ENCODE results near the gene NDST3.
"Not testable (repeated sequence)": the region's sequence is repeated elsewhere in the genome, so short reads cannot be mapped to it uniquely, and the experiment has no call there.

Gene NDST3

DNA sequence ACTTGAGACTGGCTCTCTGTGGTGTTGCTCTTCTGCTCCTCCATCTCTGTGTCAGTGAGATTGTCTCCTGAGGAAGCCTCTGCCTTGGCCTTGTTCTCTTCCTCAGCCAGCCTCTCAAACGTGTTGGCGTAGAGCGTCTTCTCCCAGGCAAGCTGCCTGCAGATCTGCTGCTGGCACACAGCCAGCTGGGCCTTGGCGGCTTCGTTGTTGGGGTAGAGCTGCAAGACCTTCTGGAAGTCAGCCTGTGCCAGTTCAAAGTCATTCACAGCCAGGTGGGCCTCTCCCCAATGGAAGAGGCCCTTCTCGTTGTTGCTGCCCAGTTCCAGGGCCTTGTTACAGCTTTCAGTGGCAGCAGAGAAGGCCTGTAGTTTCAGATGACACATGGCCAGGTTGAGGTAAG, 159.1 kb downstream of the NDST3 start:
- DNase-seq = no peak

DNA sequence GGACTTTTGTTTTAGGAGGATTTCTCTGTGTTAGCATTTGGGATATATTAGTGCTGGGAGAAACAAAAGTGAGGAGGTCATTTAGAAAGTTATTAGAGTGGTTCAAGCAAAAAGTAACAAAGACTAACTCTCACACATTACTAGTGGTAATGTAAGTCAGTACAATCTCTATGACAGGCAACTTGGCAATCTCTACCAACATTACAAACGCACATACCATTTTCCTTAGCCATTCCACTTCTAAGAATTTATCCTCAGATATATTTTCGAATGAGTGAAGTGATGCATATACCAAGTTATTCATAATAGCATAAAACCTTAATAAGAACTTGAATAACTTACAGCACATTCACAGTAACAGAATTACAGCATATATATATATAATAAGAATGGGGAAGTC, 172.3 kb downstream of the NDST3 start:
- DNase-seq = no peak

DNA sequence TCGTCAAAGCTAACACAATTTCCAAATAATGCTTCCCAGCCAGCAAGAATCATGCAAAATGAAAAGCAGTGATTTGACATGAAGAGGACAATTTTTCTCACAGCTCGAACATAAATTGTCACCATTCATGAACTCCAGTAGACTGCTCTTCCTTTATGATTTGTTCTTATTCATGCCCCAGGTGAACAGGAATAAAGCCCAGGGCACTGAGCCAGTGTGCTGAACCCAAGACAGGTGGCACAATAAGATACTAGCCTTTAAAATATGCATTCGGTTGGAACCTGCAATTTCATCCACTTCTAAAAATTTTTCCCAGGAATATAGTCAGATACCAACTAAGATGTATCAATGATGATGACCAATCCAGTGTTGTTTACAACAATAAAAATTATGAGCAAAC, 178.8 kb downstream of the NDST3 start:
- no peak for DNase-seq

DNA sequence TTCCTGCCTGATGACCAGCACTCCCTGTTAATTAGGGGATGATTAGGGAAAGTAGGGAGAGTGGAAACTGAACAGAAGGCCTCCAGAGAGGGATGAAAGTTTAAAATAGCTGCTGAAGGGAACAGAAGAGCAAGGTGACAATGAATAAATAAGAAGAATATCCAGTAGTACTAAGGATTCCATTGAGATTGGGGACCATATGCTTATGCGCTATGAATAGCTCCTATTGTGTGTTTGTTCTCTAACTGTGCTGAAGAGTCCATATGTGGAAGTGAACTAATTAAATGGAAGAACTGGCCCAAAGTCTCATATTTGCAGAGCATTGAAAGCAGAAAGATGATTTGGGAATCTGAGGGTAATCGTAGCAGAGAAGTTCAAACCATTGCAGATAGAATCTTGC, 181.5 kb downstream of the NDST3 start:
- DNase-seq = no peak

DNA sequence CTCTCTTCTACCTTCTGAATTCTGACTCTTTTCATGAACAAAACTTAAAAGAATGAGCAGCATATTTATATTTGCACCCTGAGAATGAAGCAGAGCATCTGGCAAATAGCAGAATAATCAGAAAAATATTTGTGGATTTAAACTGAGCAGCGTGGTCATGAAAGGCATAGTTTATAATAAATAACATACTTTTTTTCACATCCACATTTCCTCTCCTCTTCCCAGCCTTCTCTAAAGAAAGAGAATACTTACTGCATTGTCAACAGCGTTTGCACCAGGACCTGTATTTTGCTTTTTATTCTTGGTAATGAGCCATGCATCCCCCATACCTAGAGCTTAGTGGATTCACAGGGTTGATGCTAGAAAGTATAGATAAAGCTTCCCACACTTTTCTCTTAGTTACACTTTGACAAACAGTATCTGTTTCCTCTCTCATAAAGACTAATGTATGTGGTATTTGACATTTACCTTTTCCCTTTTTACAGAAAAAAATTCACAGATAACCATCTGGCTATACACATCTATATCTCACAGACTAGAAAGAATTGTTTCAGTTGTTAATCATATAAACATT, 187.0 kb downstream of the NDST3 start:
- DNase-seq = no peak

DNA sequence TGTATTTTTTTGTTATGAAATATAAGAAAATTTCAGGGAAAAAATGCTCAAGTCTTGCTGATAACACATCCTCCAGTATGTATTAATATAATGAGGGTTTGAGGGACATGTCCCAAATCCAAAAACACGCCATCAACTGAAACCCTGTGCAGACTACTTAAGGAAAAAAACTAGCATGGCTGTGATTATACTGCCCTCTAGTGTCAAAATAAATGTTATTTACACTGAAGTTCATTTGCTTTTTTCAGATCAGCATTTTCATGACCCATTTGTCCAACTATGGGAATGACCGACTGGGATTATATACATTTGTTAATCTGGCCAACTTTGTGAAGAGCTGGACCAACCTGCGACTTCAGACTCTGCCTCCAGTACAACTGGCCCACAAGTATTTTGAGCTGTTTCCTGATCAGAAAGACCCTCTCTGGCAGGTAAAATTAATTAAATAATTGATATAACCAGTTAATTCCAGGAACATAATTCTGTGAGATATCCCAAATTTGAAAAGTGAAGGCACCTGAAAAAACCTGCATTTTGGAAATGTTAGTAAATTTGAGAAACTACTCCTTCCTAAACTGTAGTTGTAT, 190.1 kb downstream of the NDST3 start:
- DNase-seq = no peak

DNA sequence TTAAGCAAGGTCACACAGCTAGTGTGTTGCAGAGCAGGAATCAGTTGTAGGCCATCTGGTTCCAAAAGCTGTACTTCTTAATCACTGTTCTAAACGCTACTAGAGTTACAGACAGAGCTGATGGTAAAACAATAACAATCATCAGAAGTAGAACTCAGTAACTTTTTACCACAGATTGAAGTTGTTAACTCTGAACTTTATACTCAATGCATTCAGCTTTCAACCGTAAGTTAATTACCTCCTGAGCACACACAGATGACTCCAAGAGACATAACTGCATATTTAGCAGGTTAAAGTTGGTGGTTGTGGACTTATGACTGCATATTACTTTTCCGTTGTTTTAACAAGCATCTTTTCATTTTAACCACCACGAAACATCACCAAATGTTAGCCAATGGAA, 191.2 kb downstream of the NDST3 start:
- DNase-seq = no peak

DNA sequence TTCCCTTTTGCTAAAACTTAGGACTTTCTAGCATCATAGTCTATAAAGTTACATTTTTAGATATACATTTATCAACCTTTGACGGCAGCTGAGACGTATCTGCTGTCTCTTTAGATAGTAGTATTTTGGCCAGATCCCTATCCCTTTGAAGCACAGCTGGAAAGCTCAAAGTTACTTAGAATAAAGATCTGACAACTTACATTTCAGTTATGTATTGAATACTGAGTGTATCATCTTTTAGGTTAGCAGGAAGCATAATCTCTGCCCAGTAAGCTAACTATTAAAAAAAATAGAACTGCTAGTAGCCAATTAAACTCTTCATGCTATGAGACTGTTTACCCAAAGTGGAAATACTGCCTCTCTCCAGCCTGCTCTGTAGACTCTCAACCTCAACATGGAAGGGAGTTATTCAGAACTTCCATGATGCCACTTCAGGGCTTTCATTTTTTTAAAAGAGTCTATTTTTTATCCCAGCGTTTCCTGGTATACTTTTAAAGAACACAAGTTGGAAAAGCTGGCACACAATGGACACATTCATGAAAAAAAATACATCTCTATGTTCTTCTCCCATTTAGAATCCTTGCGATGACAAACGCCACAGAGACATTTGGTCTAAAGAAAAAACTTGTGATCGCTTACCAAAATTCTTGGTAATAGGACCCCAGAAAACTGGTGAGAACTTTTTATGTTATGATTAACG, 192.2 kb downstream of the NDST3 start:
- no peak for DNase-seq

DNA sequence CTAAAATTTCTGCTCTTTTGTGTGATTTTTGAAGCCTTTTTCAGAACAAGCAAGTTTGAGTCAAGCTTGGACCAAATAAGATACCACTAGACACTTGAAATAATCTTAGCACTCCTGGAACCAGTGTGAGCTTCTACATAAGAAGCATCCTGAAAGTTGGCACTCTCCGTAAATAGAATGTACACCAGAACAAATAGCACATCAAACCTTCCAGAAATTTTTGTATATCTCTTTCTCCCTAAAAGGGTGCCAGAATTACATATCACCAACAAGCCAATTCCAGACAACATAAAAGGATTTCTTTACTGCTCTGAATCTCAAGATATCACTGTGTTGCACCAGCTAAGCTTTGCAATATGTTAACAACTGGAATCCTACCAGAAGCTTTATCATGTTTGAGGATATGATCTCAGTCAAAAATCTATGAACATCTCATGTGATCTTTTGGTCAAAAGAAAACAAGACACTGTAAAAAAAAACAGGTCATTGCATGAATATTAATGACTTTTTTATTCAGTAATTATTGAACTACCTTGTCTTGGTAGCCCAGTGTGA, 201.4 kb downstream of the NDST3 start:
- DNase-seq = no peak

DNA sequence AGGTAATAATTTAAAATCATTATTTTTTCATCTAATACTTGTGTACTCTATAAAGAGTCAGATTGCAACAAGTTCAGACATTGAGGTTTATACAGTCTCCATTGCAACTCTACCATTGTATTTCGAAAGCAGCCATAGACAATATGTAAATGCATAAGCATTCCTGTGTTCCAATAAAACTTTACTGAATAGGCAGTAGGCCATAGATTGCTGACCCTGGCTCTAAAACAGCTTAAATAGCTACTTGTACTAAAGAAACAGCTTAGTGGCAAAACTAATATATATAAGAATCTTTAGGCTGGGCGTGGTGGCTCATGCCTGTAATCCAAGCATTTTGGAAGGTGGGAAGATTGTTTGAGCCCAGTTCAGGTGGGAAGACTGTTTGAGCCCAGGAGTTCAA, 203.2 kb downstream of the NDST3 start:
- DNase-seq = no peak

DNA sequence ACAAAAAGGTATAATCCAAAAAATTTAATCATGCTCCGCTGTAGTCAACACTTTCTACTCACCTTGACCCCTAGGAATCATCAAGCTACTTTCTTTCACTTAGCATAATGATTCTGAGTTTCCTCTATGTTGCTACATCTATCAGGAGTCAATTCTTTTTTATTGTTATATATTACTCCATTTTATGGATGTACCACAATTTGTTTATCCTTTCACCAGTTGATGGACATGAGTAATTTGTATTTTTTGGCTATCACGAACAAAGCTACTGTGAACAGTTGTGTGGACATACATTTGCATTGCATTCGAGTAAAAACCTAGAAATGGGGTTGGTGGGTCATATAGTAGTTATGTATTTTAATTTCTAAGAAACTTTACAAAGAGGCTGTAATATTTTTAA, 215.6 kb downstream of the NDST3 start:
- no peak for DNase-seq

DNA sequence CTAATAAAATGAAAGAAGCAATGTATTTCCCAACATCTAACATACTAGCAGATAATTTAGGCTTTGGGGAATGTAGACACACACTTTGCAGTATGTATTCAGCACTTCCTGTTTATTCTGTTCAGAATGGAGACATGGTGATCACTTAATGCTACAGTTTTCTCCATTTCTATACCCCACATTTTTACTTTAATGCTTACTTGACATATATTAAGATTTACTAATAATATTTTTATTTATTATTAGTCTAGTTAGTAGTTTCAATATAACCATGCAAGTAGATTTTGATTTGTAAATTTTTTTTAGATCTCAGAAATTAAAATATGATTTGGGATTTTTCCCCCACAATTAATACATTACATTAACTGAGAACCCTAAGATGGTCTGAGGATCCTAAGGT, 220.1 kb downstream of the NDST3 start:
- no peak for DNase-seq

DNA sequence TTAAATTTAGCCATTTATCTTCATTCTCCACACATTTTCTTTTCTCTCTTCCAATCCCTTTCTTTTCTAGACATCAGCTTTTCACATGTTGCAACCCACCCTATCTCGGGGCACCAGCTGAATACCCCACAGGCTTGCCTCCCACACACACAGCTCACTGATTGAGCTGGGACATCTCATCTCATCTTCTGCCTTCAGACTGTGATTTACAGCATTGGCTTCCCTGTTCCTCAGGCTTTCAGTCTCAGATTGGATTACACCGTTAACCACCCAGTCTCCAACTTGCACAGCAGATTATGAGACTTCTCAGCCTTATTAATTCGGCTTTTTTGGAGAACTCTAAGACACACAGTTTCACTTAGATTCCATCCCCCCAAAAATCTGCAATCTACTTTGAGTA, 224.8 kb downstream of the NDST3 start:
- no peak for DNase-seq

DNA sequence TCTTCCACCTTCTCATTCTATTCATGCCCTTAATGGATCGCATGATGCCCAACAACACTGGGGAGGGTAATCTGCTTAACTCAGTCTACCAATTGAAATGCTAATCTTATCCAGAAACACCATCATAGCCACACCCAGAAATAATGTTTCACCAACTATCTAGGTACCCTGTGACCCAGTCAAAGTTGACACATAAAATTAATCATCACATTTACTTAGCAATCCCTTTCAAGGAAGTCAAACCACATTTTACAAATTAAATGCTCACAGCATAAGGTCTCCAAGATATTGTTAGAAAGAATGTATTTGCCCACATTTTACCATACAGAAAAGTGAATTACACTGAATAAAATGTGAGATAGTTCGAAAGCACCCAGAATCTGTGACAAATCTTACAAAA, 226.0 kb downstream of the NDST3 start:
- DNase-seq = no peak

DNA sequence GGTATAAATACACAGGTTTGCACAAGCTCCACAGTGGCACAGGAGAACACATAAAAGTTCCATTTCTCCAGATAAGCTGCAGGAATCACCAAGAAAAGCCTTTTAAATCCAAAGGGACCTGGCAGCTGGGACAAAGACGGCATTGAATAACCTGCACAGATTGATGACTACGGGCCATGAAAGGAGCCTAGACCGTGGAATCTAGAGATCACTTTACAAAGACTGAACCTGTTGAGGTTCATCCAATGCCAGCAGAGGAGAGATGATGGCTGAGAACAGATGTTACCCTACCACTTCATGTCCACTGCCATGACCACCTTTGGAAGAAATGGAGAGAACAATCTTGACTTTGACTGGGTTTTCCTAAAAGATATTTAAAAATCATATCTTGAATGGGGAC, 229.8 kb downstream of the NDST3 start:
- no peak for DNase-seq

DNA sequence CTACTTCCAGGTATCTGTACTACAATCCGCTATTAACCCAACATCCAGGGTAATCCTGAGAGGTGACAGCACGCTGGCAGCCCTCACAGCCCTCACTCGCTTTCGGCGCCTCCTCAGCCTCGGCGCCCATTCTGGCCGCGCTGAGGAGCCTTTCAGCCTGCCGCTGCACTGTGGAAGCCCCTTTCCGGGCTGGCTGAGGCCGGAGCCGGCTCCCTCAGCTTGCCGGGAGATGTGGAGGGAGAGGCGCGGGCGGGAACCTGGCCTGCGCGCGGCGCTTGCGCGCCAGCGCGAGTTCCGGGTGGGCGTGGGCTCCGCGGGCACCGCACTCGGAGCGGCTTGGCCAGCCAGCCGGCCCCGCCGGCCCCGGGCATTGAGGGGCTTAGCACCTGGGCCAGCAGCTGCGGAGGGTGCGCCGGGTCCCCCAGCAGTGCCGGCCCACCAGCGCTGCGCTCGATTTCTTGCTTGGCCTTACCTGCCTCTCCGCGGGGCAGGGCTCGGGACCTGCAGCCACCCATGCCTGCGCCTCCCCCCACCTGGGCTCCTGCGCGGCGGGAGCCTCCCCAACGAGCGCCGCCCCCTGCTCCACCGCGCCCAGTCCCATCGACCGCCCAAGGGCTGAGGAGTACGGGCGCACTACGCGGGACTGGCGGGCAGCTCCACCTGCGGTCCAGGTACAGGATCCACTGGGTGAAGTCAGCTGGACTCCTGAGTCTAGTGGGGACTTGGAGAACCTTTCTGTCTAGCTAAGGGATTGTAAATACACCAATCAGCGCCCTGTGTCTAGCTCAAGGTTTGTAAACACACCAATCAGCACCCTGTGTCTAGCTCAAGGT, 231.2 kb downstream of the NDST3 start:
- DNase-seq = no peak

DNA sequence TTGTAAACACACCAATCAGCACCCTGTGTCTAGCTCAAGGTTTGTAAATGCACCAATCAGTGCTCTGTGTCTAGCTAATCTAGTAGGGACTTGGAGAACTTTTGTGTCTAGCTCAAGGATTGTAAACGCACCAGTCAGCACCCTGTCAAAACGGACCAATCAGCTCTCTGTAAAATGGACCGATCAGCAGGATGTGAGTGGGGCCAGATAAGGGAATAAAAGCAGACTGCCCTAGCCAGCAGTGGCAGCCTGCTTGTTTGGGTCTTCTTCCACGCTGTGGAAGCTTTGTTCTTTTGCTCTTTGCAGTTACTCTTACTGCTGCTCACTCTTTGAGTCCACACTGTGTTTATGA, 231.8 kb downstream of the NDST3 start:
- not testable (repeated sequence) for DNase-seq

DNA sequence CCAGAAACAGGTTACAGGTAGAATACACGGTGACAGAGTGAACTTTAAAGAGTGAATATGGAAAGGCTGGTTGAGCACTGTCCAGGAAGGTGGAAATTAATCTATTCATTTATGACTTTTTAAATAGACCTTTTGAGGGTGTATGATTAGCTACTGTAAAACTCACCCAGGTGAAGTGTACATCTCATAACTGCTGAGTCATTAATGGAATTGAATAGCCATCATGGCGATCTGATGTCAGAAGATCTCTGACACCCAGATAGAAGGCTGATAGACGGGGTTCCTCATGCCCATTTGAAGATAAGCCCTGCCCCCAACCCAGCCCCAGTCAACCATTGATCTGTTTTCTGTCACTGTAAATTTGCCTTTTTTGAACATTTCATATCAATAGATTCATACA, 234.5 kb downstream of the NDST3 start:
- no peak for DNase-seq

DNA sequence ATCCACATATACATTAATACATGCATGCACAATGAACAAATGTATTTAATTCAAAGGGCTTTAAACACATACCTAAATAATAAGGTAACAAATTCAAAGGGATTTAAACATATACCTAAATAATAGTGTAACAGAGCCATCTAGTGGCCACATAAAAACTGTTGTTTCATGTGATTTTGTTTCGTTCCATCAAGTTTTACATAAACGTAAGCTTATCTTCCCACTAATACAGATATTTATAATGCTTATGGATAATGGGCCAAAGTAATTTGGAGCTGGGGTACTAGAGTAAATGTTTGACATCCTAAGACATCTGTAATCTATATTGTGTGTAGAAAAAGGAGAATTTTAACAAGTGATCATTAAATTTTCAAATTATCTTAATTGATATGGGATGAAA, 236.2 kb downstream of the NDST3 start:
- DNase-seq = no peak

DNA sequence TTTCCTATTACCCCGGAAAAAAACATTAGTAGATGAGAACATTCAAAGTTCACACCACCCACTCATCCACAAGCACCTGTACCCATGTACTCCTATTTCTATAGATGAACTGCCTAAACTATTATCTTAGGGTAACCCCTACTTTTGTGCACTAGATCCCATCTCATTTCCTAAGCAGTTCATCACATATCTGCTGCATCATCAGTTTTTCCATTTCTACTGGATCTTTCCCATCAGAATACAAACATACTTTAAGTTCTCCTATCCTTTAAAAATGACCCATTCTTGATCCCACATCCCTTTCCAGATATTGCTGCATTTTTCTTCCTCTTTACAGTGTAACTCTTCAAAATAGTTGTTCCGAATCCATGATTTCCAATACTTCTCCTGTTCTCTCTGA, 237.5 kb downstream of the NDST3 start:
- no peak for DNase-seq

DNA sequence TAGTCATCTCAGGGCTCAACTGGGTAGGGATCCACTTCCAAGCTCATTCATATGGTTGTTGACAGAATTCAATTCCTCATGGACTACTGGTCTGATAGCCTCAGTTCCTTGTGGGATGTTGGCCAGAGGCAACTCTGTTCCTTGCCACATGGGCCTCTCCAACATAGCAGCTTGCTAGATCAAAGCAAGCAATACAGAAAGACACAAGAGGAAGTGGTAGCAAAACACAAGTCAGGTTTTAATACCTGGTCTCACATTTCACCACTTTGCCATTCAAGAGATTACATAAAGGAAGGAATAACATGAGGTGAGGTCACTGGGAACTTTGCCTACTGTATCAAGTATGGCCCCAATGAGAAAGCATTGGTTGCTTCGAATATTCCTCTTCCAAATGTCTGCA, 239.4 kb downstream of the NDST3 start:
- no peak for DNase-seq

DNA sequence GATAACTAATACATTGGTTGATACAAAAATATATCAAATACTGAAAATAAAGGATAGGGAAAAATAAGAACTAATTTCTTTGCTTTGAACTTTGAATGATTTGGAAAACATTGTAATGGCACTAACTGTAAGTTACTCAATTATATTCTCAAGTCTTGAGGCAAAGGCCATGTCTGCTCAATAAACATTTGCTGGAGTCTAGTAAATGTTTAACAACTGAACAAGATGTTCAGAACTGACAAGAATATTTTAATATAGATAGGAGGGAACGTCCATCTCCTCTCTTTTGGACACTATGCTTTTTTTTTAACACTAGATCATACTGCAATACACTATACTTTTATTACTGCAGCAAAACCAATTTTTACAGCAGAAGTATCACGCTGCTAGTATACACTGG, 242.3 kb downstream of the NDST3 start:
- DNase-seq = no peak

DNA sequence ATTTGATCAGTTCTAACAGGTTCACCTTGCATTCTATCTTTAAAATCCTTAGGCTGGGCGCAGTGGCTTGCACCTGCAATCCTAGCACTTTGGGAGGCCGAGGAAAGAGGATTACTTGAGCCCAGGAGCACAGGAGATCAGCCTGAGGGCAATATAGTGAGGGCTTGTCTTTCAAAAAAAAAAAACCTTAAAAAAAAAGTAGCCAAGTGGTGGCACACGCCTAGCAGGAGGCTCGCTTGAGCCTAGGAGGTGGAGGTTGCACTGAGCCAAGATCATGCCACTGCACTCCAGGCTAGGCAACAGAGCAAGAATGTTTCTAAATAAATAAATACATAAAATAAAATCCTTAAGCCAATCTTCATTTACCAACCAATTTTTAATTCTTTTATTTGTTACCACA, 243.0 kb downstream of the NDST3 start:
- DNase-seq = no peak
